Tibial nerve (tissue), 4 donors: ENCODE data around the gene CMTM5. TPM values are rescaled to one million over a fixed set of nuclear protein-coding genes. Genes with fewer than 3 reads are reported as not detected.

Experiments used
- DNase-seq, 2 donors: peaks; one replicate each; pipeline ENCODE4 v3.0.0-alpha.2; 2019; ENCODE audit warnings: low spot score in 2 of 2
- H3K27ac ChIP-seq, 4 donors: fragments of 200-600 bp; sonication (generic) in 3 of 4; one replicate each; pipeline ENCODE4 v1.5.1; 2017 to 2019; ENCODE audit warnings: mild to moderate bottlenecking in 1 of 4
- H3K27me3 ChIP-seq, 2 donors: fragments of 200-600 bp; sonication (generic) in 1 of 2; one replicate each; pipeline versions ENCODE4 v1.5.1 to v1.6.0; 2017 to 2019
- H3K36me3 ChIP-seq, 3 donors: fragments of 200-600 bp; sonication (generic); one replicate each; pipeline ENCODE4 v1.5.1; 2018 to 2019
- H3K4me1 ChIP-seq, 4 donors: fragments of 200-600 bp; sonication (generic) in 3 of 4; one replicate each; pipeline ENCODE4 v1.5.1; 2017 to 2019
- H3K4me3 ChIP-seq, 4 donors: fragments of 200-600 bp; sonication (generic) in 3 of 4; one replicate each; pipeline ENCODE4 v1.5.1; 2017 to 2019; ENCODE audit warnings: mild to moderate bottlenecking in 1 of 4, moderate library complexity in 1 of 4
- H3K9me3 ChIP-seq, 4 donors: fragments of 200-600 bp; sonication (generic) in 3 of 4; one replicate each; pipeline ENCODE4 v1.5.1; 2017 to 2019
- EP300 ChIP-seq, 2 donors: sonication (generic); formaldehyde crosslinking; IDR thresholded peaks; one replicate each; pipeline ENCODE4 v1.6.1; 2017; ENCODE audit warnings: antibody characterized with exemption in 2 of 2, mild to moderate bottlenecking in 1 of 2
- POLR2A ChIP-seq, 2 donors: fragments of 450-650 bp; IDR thresholded peaks; one replicate each; pipeline ENCODE4 v1.6.1; 2017; ENCODE audit warnings: antibody characterized with exemption in 2 of 2, mild to moderate bottlenecking in 2 of 2, moderate library complexity in 2 of 2
- WGBS, 2 donors: methylation state at CpG; one replicate each; pipeline ENCODE4 v1.1.5; 2018; 5-methylcytosine and 5-hydroxymethylcytosine counted together
- total RNA-seq, 4 donors: library from RNA; depleted of rRNA; stranded (reverse); fragments of >200 nt; gene quantifications; one replicate each; pipeline ENCODE4 v1.1.0, GENCODE V29; 2016
- TF ChIP-seq, protein P1 (sequence below), 5 experiments: fragments of 200-600 bp in 3 of 5; fragments of 450-650 bp in 2 of 5; sonication (generic) in 3 of 5; IDR thresholded peaks; one replicate each; pipeline ENCODE4 v1.5.1; 2016 to 2019; ENCODE audit warnings: antibody characterized with exemption in 5 of 5, mild to moderate bottlenecking in 3 of 5, moderate library complexity in 2 of 5

The CMTM5 gene
- total RNA-seq, 4 donors from 2014 or later, result 10.8 to 31.5 (median 18.3) TPM

DNA sequence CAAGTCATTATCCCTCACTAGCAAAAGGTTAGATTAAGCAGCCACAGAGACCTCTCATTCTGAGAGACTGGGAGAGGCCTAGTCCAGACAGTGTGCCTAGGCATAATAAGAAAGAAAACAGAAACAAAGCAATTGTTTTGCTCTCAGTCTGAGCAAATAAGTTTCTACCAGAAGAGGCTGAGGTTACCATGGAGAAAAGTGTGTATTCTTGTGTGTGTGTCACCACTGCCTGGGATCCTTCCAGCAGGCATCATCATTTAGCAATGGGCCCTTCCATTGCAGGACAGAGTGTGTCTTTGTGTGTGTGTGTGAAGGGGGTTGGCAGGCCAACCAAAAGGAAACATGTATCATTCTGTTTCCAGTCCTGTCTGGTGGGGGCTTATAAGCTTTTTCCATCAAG lies 15.5 kb upstream of the CMTM5 start:
- no peaks in the 10 kb centered on the region for H3K27me3 ChIP-seq
- no peak overlapping the region for H3K4me3 ChIP-seq
- H3K27ac ChIP-seq, result peak overlapping the region; percentile 54 to 98 (median 76)
- H3K9me3 ChIP-seq, result no peaks in the 10 kb centered on the region
- peak in 1 of 2 donors; percentile 80 for TF ChIP-seq EP300 (IDR thresholded peaks at IDR 0.05)
- TF ChIP-seq POLR2A (IDR thresholded peaks at IDR 0.05), result no peak
- H3K4me1 ChIP-seq, result peaks cover 0 to 79% (median 34%) of the 10 kb centered on the region in 4 donors
- peaks cover 0 to 38% (median 0%) of the 10 kb centered on the region in 3 donors for H3K36me3 ChIP-seq
- DNase-seq, result no peak

DNA sequence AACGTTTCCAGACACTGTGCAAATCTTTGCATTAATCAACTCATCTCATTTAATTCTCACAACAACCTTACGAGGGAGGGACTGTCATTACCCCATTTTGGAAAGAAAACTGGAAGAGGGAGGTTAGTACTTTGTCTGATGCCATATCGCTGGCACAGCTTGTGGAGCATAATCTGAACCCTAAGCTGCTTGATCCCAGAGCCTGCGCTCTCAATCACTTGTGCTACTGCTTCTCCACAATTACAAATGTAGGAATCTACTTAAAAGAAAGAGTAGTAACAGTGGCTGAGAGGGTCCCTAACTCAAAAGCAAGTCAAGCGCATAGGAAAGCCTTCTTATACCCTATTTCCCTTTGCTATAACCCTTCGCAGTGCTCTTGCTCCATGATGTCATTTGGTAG lies 15.1 kb upstream of the CMTM5 start:
- Histone ChIP-seq H3K9me3 (no peaks in the 10 kb centered on the region), H3K4me3 (no peak overlapping the region), H3K4me1 (peaks cover 0 to 83% (median 34%) of the 10 kb centered on the region in 4 donors), H3K27me3 (no peaks in the 10 kb centered on the region), H3K36me3 (peaks cover 0 to 34% (median 0%) of the 10 kb centered on the region in 3 donors), H3K27ac (peak overlapping the region in 3 of 4 donors; percentile 12 to 98 (median 85))
- TF ChIP-seq EP300 (IDR thresholded peaks at IDR 0.05) (no peak), POLR2A (IDR thresholded peaks at IDR 0.05) (no peak)
- TF ChIP-seq, protein P1, sequence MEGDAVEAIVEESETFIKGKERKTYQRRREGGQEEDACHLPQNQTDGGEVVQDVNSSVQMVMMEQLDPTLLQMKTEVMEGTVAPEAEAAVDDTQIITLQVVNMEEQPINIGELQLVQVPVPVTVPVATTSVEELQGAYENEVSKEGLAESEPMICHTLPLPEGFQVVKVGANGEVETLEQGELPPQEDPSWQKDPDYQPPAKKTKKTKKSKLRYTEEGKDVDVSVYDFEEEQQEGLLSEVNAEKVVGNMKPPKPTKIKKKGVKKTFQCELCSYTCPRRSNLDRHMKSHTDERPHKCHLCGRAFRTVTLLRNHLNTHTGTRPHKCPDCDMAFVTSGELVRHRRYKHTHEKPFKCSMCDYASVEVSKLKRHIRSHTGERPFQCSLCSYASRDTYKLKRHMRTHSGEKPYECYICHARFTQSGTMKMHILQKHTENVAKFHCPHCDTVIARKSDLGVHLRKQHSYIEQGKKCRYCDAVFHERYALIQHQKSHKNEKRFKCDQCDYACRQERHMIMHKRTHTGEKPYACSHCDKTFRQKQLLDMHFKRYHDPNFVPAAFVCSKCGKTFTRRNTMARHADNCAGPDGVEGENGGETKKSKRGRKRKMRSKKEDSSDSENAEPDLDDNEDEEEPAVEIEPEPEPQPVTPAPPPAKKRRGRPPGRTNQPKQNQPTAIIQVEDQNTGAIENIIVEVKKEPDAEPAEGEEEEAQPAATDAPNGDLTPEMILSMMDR (IDR thresholded peaks at IDR 0.05), result no peak
- WGBS, 2 donors, result 48 to 61% methylated on average over 6 of the region's 6 CpGs
- DNase-seq, result no peak

DNA sequence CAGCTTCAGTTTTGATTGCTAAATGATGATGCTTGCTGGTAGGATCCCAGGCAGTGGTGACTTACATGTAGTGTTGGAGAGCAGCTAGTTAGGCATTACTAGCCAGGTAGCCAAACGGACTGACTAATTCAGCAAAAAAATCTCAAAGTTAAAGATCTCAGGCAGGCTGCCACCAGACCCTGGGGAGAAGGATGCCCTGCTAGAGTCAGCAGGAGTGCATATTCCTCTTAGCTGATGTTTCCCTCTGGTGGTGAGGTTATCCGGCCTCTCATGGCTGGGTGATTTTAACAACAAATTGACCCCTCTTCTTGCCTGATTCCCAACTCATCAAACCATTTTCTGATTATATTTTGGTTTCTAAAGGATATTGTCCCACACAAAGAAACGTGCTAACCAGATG lies 14.6 kb upstream of the CMTM5 start:
- DNase-seq, result no peak
- Histone ChIP-seq H3K27ac (peak overlapping the region in 3 of 4 donors; percentile 12 to 98 (median 85)), H3K9me3 (no peaks in the 10 kb centered on the region), H3K4me3 (no peak overlapping the region), H3K27me3 (no peaks in the 10 kb centered on the region), H3K4me1 (peaks cover 0 to 87% (median 34%) of the 10 kb centered on the region in 4 donors), H3K36me3 (peaks cover 0 to 29% (median 0%) of the 10 kb centered on the region in 3 donors)
- 32 to 33% methylated on average over 3 of the region's 3 CpGs for WGBS, 2 donors
- TF ChIP-seq EP300 (IDR thresholded peaks at IDR 0.05) (no peak), POLR2A (IDR thresholded peaks at IDR 0.05) (no peak)
- TF ChIP-seq, protein P1 (IDR thresholded peaks at IDR 0.05), result peak in 3 of 5 experiments; percentile 10 to 30 (median 13)

DNA sequence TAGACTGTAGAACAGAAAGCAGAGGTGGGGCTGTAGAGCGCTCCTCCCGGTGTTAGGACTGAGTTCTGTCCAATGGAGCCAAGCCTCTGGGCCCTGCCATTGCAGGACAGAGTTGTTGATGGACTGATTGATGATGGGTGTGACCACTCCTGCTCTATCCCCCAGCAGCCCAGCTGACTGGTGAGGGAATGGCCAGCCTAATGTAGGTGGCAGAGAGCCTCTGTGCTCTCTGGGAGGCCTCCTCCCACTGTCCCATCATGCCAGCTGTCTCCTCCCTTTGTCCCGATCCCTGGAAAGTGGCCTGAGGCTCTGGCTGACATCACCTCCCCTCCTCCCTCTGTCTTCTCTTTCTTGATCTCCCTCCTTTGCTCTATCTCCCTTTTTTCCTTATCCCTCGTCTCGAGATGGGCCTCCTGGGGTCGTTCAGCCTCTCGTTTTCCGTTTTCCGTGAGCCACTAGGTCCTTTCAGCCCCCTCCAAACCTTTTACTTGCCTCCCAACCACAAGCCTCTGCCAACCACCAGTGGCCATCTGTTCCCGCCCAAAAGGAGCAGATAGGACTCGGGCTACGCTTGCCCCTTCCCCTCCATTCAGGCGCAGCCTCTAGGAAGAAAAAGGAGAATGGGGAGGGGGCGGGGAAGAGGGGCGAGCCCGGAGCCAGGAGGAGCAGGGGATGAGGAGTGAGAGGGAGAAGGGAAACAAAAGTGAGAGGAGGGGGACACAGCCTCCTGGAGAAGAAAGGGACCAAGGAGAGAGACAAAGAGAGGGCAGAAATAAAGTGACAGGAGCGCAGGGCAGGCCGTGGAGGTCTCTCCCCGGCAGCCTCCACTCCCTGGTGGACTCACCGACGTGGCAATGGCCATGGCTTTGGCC lies 12.4 kb upstream of the CMTM5 start:
- TF ChIP-seq EP300 (IDR thresholded peaks at IDR 0.05), result peak in 1 of 2 donors; percentile 75
- TF ChIP-seq POLR2A (IDR thresholded peaks at IDR 0.05), result peak; percentile 30 to 49
- TF ChIP-seq, protein P1 (IDR thresholded peaks at IDR 0.05), result no peak
- peak overlapping the region; percentile 49 to 87 (median 72) for H3K4me3 ChIP-seq
- peak overlapping the region; percentile 89 to 98 (median 96) for H3K27ac ChIP-seq
- peak; percentile 36 to 46 for DNase-seq
- peaks cover 0 to 72% (median 32%) of the 10 kb centered on the region in 4 donors for H3K4me1 ChIP-seq
- no peaks in the 10 kb centered on the region for H3K27me3 ChIP-seq
- H3K36me3 ChIP-seq, result peaks cover 0 to 11% (median 0%) of the 10 kb centered on the region in 3 donors
- WGBS, 2 donors, result 8 to 13% methylated on average over 21 of the region's 21 CpGs
- H3K9me3 ChIP-seq, result no peaks in the 10 kb centered on the region

GRCh38 chr14:23365036-23365731 lies 11.7 kb upstream of the CMTM5 start, which contains the start of gene EFS:
Gene EFS (minus strand): TSS chr14:23365172. CDS start chr14:23365025, 147 bp downstream.
- 1 to 2% methylated on average over 52 to 56 of the region's 74 CpGs for WGBS, 2 donors
- peaks cover 0 to 3% (median 0%) of the 10 kb centered on the region in 3 donors for H3K36me3 ChIP-seq
- peak within 1 kb of the TSS; percentile 49 to 87 (median 72) for H3K4me3 ChIP-seq
- peak in 1 of 2 donors; percentile 21 for TF ChIP-seq EP300 (IDR thresholded peaks at IDR 0.05)
- TF ChIP-seq, protein P1 (IDR thresholded peaks at IDR 0.05), result no peak
- TF ChIP-seq POLR2A (IDR thresholded peaks at IDR 0.05), result peak in 1 of 2 donors; percentile 54
- no peaks in the 10 kb centered on the region for H3K27me3 ChIP-seq
- peaks cover 0 to 64% (median 26%) of the 10 kb centered on the region in 4 donors for H3K4me1 ChIP-seq
- peak within 1 kb of the TSS; percentile 89 to 98 (median 96) for H3K27ac ChIP-seq
- DNase-seq, result peak in 1 of 2 donors; percentile 37
- no peaks in the 10 kb centered on the region for H3K9me3 ChIP-seq
